ENCODE data around the gene CHST11. TPM values are rescaled to one million over a fixed set of nuclear protein-coding genes. Genes with fewer than 3 reads are reported as not detected.

The CHST11 gene
- total and polyA plus RNA-seq, 7 experiments from 2014 or later: 23.4 to 74.3 (median 32.0) TPM

- Mint-ChIP-seq H3K4me1 (peaks cover 66 to 98% (median 88%) of the 10 kb centered on the region in 7 donors), H3K36me3 (peaks cover 0 to 48% (median 5%) of the 10 kb centered on the region in 5 donors), H3K27me3 (no peaks in the 10 kb centered on the region), H3K9me3 (peaks cover 0 to 2% (median 0%) of the 10 kb centered on the region in 11 donors), H3K4me3 (peak overlapping the region in 9 of 10 donors; percentile 13 to 86 (median 55)), H3K27ac (peak overlapping the region; percentile 63 to 98 (median 81))
- no peaks in the 10 kb centered on the region for H3K9me3 ChIP-seq (ENCODE audit: control insufficient read depth in 2 of 3, low read length in 3 of 3)
- DNase-seq (no peak), ATAC-seq (no peak)
- H3K27me3 ChIP-seq (ENCODE audit: control insufficient read depth in 2 of 2, insufficient read depth in 2 of 2, low read length in 2 of 2): no peaks in the 10 kb centered on the region
- peaks cover 89 to 90% of the 10 kb centered on the region in 2 donors for H3K4me1 ChIP-seq (ENCODE audit: control insufficient read depth in 2 of 2, insufficient read depth in 2 of 2, low read length in 2 of 2)
- CTCF ChIA-PET: no interaction called here
- POLR2A ChIA-PET: interaction anchor here (1.1 to 2.7 kb wide), 3 partner anchors 8 to 20 kb away, joined by 3 to 12 read pairs (median 4); no protein-coding TSS in a partner anchor
- intact Hi-C loops (cut with micrococcal nuclease): loop anchor here (5.0 kb wide), 2 partner anchors 538 to 642 kb away; partner anchors contain the start of gene WASHC4 (in 1 of the 2)
- H3K4me3 ChIP-seq (ENCODE audit: low read length): no peak overlapping the region
- H3K36me3 ChIP-seq (ENCODE audit: control insufficient read depth in 2 of 3, insufficient read depth in 3 of 3, low read length in 3 of 3): no peaks in the 10 kb centered on the region
- peak overlapping the region; percentile 33 for H3K27ac ChIP-seq (ENCODE audit: low read depth, low read length)
Measured at GRCh38 chr12:104464899-104465298, 8.2 kb downstream of the CHST11 start.

DNA sequence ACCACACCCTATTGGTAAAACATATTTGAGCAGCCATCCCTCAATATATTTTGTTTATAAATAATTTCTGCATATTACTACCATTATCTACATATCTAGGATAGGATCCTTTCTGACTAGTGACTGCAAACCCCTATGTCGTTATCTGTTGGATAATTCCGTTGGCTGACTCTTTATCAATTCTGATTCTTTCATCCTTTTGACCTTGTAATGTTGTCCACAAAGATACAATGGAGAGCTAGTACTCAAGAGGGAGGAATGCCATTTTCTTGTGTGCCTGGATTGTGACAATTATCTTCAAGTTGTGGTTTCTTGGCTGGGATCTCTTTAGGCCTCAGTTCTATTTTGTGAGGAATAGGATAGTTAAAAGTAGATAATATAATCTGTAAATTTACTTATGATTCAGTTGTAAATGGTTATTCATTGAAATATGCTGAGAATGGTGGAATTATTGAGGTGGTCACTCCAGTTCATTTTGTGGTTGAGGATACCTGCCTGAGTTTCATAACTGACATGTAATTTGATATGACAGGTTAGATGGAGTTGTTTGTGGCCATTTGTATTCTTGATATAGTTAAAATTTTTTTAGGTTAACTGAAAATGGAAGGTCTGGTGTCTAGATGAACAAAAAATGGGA is 10.1 kb downstream of the CHST11 start:
- Mint-ChIP-seq H3K27me3 (no peaks in the 10 kb centered on the region), H3K4me1 (peaks cover 65 to 95% (median 82%) of the 10 kb centered on the region in 7 donors), H3K9me3 (peaks cover 0 to 13% (median 3%) of the 10 kb centered on the region in 11 donors), H3K4me3 (peak overlapping the region in 6 of 10 donors; percentile 4 to 64 (median 34)), H3K36me3 (peaks cover 5 to 63% (median 9%) of the 10 kb centered on the region in 5 donors), H3K27ac (peak overlapping the region; percentile 3 to 98 (median 66))
- Histone ChIP-seq H3K9me3 (ENCODE audit: control insufficient read depth in 2 of 3, low read length in 3 of 3) (no peaks in the 10 kb centered on the region), H3K27me3 (ENCODE audit: control insufficient read depth in 2 of 2, insufficient read depth in 2 of 2, low read length in 2 of 2) (no peaks in the 10 kb centered on the region), H3K4me1 (ENCODE audit: control insufficient read depth in 2 of 2, insufficient read depth in 2 of 2, low read length in 2 of 2) (peaks cover 70 to 72% of the 10 kb centered on the region in 2 donors), H3K36me3 (ENCODE audit: control insufficient read depth in 2 of 3, insufficient read depth in 3 of 3, low read length in 3 of 3) (no peaks in the 10 kb centered on the region), H3K27ac (ENCODE audit: low read depth, low read length) (no peak overlapping the region), H3K4me3 (ENCODE audit: low read length) (no peak overlapping the region)
- intact Hi-C loops (cut with micrococcal nuclease): no loop called here
- CTCF ChIA-PET: interaction anchor here (0.6 kb wide), 1 partner anchor 20 kb away, joined by 6 read pairs; no protein-coding TSS in a partner anchor
- DNase-seq (no peak), ATAC-seq (no peak)
- POLR2A ChIA-PET: interaction anchor here (0.7 to 4.0 kb wide), 3 partner anchors 9 to 25 kb away, joined by 3 to 19 read pairs (median 5); partner anchors contain the start of gene CHST11

GRCh38 chr12:104467346-104467837 is 10.6 kb downstream of the CHST11 start:
- DNase-seq (no peak), ATAC-seq (no peak)
- Mint-ChIP-seq H3K27me3 (no peaks in the 10 kb centered on the region), H3K27ac (peak overlapping the region; percentile 3 to 98 (median 72)), H3K4me1 (peaks cover 65 to 94% (median 83%) of the 10 kb centered on the region in 7 donors), H3K9me3 (peaks cover 0 to 13% (median 3%) of the 10 kb centered on the region in 11 donors), H3K4me3 (peak overlapping the region in 8 of 10 donors; percentile 4 to 64 (median 39)), H3K36me3 (peaks cover 5 to 63% (median 9%) of the 10 kb centered on the region in 5 donors)
- intact Hi-C loops (cut with micrococcal nuclease): no loop called here
- Histone ChIP-seq H3K27me3 (ENCODE audit: control insufficient read depth in 2 of 2, insufficient read depth in 2 of 2, low read length in 2 of 2) (no peaks in the 10 kb centered on the region), H3K9me3 (ENCODE audit: control insufficient read depth in 2 of 3, low read length in 3 of 3) (no peaks in the 10 kb centered on the region), H3K4me1 (ENCODE audit: control insufficient read depth in 2 of 2, insufficient read depth in 2 of 2, low read length in 2 of 2) (peaks cover 66 to 74% of the 10 kb centered on the region in 2 donors), H3K27ac (ENCODE audit: low read depth, low read length) (no peak overlapping the region), H3K4me3 (ENCODE audit: low read length) (no peak overlapping the region), H3K36me3 (ENCODE audit: control insufficient read depth in 2 of 3, insufficient read depth in 3 of 3, low read length in 3 of 3) (no peaks in the 10 kb centered on the region)
- ChIA-PET POLR2A (interaction anchor here (1.9 to 4.0 kb wide), 2 partner anchors 9 kb away, joined by 5 to 19 read pairs; partner anchors contain the start of gene CHST11), CTCF (no interaction called here)

DNA sequence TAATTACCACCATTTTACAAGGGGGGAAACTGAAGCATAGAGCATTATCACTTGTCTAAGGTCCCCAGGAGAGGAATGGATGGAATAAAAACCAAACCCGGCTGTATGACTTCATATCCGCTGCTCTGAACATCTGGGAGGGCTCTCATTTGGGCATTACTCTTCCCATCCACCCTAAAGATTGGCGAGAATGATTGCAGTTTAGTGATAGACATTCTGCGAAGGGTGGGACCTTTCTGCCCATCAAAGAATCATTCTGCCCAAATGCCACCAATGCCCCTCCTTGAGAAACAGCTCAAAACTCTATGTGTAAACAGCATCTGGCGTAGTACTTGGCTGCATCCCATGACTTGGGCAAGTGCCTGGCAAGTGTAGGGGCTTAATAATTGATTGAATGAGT is 11.6 kb downstream of the CHST11 start:
- ChIA-PET POLR2A (interaction anchor here (1.9 to 4.0 kb wide), 2 partner anchors 9 to 10 kb away, joined by 5 to 19 read pairs; partner anchors contain the start of gene CHST11), CTCF (no interaction called here)
- Mint-ChIP-seq H3K9me3 (peaks cover 0 to 13% (median 3%) of the 10 kb centered on the region in 11 donors), H3K27ac (peak overlapping the region in 6 of 9 donors; percentile 21 to 98 (median 70)), H3K27me3 (no peaks in the 10 kb centered on the region), H3K4me1 (peaks cover 65 to 94% (median 83%) of the 10 kb centered on the region in 7 donors), H3K36me3 (peaks cover 5 to 61% (median 9%) of the 10 kb centered on the region in 5 donors), H3K4me3 (peak overlapping the region in 3 of 10 donors; percentile 16 to 53 (median 20))
- ATAC-seq (no peak), DNase-seq (no peak)
- Histone ChIP-seq H3K27ac (ENCODE audit: low read depth, low read length) (no peak overlapping the region), H3K4me1 (ENCODE audit: control insufficient read depth in 2 of 2, insufficient read depth in 2 of 2, low read length in 2 of 2) (peaks cover 59 to 75% of the 10 kb centered on the region in 2 donors), H3K9me3 (ENCODE audit: control insufficient read depth in 2 of 3, low read length in 3 of 3) (no peaks in the 10 kb centered on the region), H3K36me3 (ENCODE audit: control insufficient read depth in 2 of 3, insufficient read depth in 3 of 3, low read length in 3 of 3) (no peaks in the 10 kb centered on the region), H3K27me3 (ENCODE audit: control insufficient read depth in 2 of 2, insufficient read depth in 2 of 2, low read length in 2 of 2) (no peaks in the 10 kb centered on the region), H3K4me3 (ENCODE audit: low read length) (no peak overlapping the region)
- intact Hi-C loops (cut with micrococcal nuclease): no loop called here

DNA sequence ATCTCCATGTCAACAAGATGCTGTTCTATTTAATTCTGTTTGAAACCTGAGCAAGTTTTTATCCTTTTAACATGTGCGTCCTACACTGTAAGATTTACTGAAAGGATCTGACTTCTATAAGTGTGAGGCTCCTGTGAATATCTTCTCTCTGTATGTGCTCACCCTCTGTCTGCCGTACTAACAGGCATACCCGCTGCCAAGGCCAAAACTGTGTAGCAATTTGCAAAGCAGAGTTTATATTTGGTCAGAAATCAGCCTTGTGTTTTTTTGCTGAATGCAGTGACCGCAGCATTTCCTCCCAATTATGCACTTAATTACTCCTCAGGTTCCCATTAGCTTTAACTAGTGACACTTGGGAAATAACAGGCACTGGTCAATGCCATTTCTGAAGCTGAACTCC is 12.3 kb downstream of the CHST11 start:
- peaks cover 4 to 55% (median 6%) of the 10 kb centered on the region in 5 donors for H3K36me3 Mint-ChIP-seq
- CTCF ChIA-PET: no interaction called here
- H3K4me3 Mint-ChIP-seq: no peak overlapping the region
- Histone ChIP-seq H3K4me3 (ENCODE audit: low read length) (no peak overlapping the region), H3K27me3 (ENCODE audit: control insufficient read depth in 2 of 2, insufficient read depth in 2 of 2, low read length in 2 of 2) (no peaks in the 10 kb centered on the region), H3K9me3 (ENCODE audit: control insufficient read depth in 2 of 3, low read length in 3 of 3) (no peaks in the 10 kb centered on the region), H3K27ac (ENCODE audit: low read depth, low read length) (no peak overlapping the region), H3K4me1 (ENCODE audit: control insufficient read depth in 2 of 2, insufficient read depth in 2 of 2, low read length in 2 of 2) (peaks cover 59 to 75% of the 10 kb centered on the region in 2 donors), H3K36me3 (ENCODE audit: control insufficient read depth in 2 of 3, insufficient read depth in 3 of 3, low read length in 3 of 3) (no peaks in the 10 kb centered on the region)
- H3K9me3 Mint-ChIP-seq: peaks cover 0 to 13% (median 3%) of the 10 kb centered on the region in 11 donors
- intact Hi-C loops (cut with micrococcal nuclease): no loop called here
- no peak for ATAC-seq
- peak overlapping the region in 3 of 9 donors; percentile 61 to 98 (median 78) for H3K27ac Mint-ChIP-seq
- no peaks in the 10 kb centered on the region for H3K27me3 Mint-ChIP-seq
- H3K4me1 Mint-ChIP-seq: peaks cover 67 to 94% (median 85%) of the 10 kb centered on the region in 7 donors
- POLR2A ChIA-PET: interaction anchor here (0.6 to 4.0 kb wide), 2 partner anchors 11 to 19 kb away, joined by 3 to 19 read pairs; partner anchors contain the start of gene CHST11
- DNase-seq: no peak

GRCh38 chr12:104469523-104469922 is 12.8 kb downstream of the CHST11 start:
- ATAC-seq: no peak
- Mint-ChIP-seq H3K9me3 (peaks cover 0 to 13% (median 3%) of the 10 kb centered on the region in 11 donors), H3K36me3 (peaks cover 4 to 54% (median 6%) of the 10 kb centered on the region in 5 donors), H3K4me3 (peak overlapping the region in 2 of 10 donors; percentile 26 to 38), H3K4me1 (peaks cover 71 to 94% (median 87%) of the 10 kb centered on the region in 7 donors), H3K27ac (peak overlapping the region in 7 of 9 donors; percentile 20 to 98 (median 63)), H3K27me3 (no peaks in the 10 kb centered on the region)
- Histone ChIP-seq H3K36me3 (ENCODE audit: control insufficient read depth in 2 of 3, insufficient read depth in 3 of 3, low read length in 3 of 3) (no peaks in the 10 kb centered on the region), H3K4me1 (ENCODE audit: control insufficient read depth in 2 of 2, insufficient read depth in 2 of 2, low read length in 2 of 2) (peaks cover 60 to 75% of the 10 kb centered on the region in 2 donors), H3K27ac (ENCODE audit: low read depth, low read length) (no peak overlapping the region), H3K9me3 (ENCODE audit: control insufficient read depth in 2 of 3, low read length in 3 of 3) (no peaks in the 10 kb centered on the region), H3K4me3 (ENCODE audit: low read length) (no peak overlapping the region), H3K27me3 (ENCODE audit: control insufficient read depth in 2 of 2, insufficient read depth in 2 of 2, low read length in 2 of 2) (no peaks in the 10 kb centered on the region)
- ChIA-PET CTCF (no interaction called here), POLR2A (interaction anchor here (0.6 to 4.0 kb wide), 3 partner anchors 8 to 18 kb away, joined by 3 to 19 read pairs (median 3); partner anchors contain the start of gene CHST11)
- intact Hi-C loops (cut with micrococcal nuclease): no loop called here
- DNase-seq: no peak
